ENCODE measurements around the gene SKI. TPM values are rescaled to one million over a fixed set of nuclear protein-coding genes. Genes with fewer than 3 reads are reported as not detected.
A peak's percentile ranks its signal among the peaks of the same experiment; 100 is the strongest.

The SKI gene
- total and polyA plus RNA-seq, 10 of the 15 experiments (the other 5 are each of a cell fraction or from before 2014, with no cell fraction given), result 0.03 to 14.9 (median 0.96) TPM

DNA sequence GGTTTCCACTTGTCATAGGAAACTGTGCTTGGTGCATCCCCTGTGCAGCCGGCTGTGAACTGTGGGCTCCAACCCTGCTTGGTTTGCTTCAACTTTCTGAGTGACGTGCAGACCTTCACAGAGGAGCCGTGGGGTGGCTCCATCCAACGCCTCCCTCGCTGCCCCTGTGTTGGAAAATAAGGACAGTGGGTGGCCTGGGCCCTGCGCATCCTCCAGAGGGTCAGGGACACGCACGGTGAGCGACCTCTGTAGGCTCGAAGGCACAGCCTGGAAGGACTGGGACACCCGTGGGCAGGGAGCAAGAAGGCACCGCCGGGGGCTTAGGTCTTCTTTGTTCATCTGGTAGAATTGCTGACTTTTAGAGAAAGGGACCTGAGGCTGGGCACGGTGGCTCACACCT, 27.1 kb upstream of the SKI start:
- H3K27ac ChIP-seq (ENCODE audit: control insufficient read depth, insufficient read depth), result no peak overlapping the region
- CTCF ChIA-PET, result no interaction called here
- intact Hi-C loops (cut with micrococcal nuclease; ENCODE audit: unreplicated experiment), result no loop called here
- SMC1A ChIA-PET (ENCODE audit: uncharacterized antibody, unreplicated experiment), result no interaction called here
- no peaks in the 10 kb centered on the region for H3K27me3 ChIP-seq (replicated peaks in 1 of 2; ENCODE audit: control insufficient read depth in 2 of 2, insufficient read depth in 2 of 2, low read length in 1 of 2)
- in situ Hi-C loops (cut with MboI), result loop anchor here (10.0 kb wide), 1 partner anchor 324 kb away; the partner anchor contains the start of gene PANK4
- POLR2A ChIA-PET, result interaction anchor here (1.1 kb wide), 1 partner anchor 34 kb away, joined by 3 read pairs; no protein-coding TSS in a partner anchor
- no peak for FAIRE-seq
- no peak for TF ChIP-seq MXI1 (IDR thresholded peaks at IDR 0.05; ENCODE audit: low read depth, low read length)
- TF ChIP-seq, protein P1, sequence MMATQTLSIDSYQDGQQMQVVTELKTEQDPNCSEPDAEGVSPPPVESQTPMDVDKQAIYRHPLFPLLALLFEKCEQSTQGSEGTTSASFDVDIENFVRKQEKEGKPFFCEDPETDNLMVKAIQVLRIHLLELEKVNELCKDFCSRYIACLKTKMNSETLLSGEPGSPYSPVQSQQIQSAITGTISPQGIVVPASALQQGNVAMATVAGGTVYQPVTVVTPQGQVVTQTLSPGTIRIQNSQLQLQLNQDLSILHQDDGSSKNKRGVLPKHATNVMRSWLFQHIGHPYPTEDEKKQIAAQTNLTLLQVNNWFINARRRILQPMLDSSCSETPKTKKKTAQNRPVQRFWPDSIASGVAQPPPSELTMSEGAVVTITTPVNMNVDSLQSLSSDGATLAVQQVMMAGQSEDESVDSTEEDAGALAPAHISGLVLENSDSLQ (IDR thresholded peaks at IDR 0.05), result peak; percentile 32; the same call in 1 of the 2 replicates
- H4K20me1 ChIP-seq (ENCODE audit: control insufficient read depth, insufficient read depth), result no peaks in the 10 kb centered on the region
- no peak overlapping the region for H3K4me2 ChIP-seq (ENCODE audit: control insufficient read depth, insufficient read depth)
- 53% methylated on average over 14 of the region's 14 CpGs for WGBS (ENCODE audit: insufficient coverage, insufficient replicate concordance, low lambda C conversion rate, missing lambda C conversion rate)
- H3K9me3 ChIP-seq (replicated peaks; ENCODE audit: control insufficient read depth, insufficient read depth, low read length), result no peaks in the 10 kb centered on the region
- RAD21 ChIA-PET (ENCODE audit: unreplicated experiment), result no interaction called here
- no peaks in the 10 kb centered on the region for H3K36me3 ChIP-seq (ENCODE audit: control insufficient read depth in 2 of 2, insufficient read depth in 2 of 2, low read length in 1 of 2)
- DNase-seq (ENCODE audit: low read depth, low spot score), result no peak
- no peak overlapping the region for H2AFZ ChIP-seq (ENCODE audit: control insufficient read depth, low read depth, low read length)
- no TSS peak for BruUV-seq (replicated peaks)
- no peaks in the 10 kb centered on the region for H3K79me2 ChIP-seq (ENCODE audit: control insufficient read depth, insufficient read depth, low read length)
- no peak overlapping the region for H3K4me3 ChIP-seq
- peaks cover 9% of the 10 kb centered on the region for H3K4me1 ChIP-seq (ENCODE audit: control insufficient read depth, insufficient read depth, low read length)
- H3K9ac ChIP-seq (ENCODE audit: control insufficient read depth, insufficient read depth, low read length), result no peak overlapping the region
- no peak for ATAC-seq

DNA sequence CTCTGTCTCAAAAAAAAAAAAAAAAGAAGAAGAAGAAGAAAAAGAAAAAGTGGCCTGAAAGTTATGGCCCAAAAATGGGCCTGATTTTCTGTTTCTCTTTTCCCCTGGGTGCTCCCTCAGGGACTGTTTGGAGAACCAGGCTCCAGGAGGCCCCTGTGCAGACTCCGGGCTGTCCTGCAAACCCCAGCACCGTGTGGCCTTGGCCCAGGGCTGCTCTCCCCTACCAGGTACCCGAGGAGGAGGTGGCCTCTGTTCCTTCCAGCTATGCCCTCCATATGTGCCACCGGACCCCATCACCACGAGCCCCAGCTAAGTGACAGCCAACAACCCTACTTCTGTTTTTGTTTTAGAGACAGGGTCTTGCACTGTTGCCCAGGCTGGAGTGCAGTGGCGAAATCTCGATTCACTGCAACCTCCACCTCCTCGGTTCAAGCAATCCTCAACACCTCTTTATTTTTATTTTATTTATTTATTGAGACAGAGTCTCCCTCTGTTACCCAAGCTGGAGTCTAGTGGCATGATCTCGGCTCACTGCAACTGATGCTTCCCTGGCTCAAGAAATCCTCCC, 26.0 kb upstream of the SKI start:
- TF ChIP-seq CBFB (IDR thresholded peaks at IDR 0.05; ENCODE audit: low read depth) (no peak), POLR2A (IDR thresholded peaks at IDR 0.05; ENCODE audit: low read depth, low read length) (no peak), IKZF2 (IDR thresholded peaks at IDR 0.05) (no peak)
- no peaks in the 10 kb centered on the region for H3K36me3 ChIP-seq (ENCODE audit: control insufficient read depth in 2 of 2, insufficient read depth in 2 of 2, low read length in 1 of 2)
- ChIA-PET RAD21 (ENCODE audit: unreplicated experiment) (no interaction called here), CTCF (interaction anchor here (1.8 kb wide), 1 partner anchor 180 kb away, joined by 5 read pairs; no protein-coding TSS in a partner anchor), POLR2A (interaction anchor here (0.8 kb wide), 1 partner anchor 8 kb away, joined by 4 read pairs; no protein-coding TSS in a partner anchor), SMC1A (ENCODE audit: uncharacterized antibody, unreplicated experiment) (interaction anchor here (0.9 kb wide), 1 partner anchor 180 kb away, joined by 3 read pairs; no protein-coding TSS in a partner anchor)
- H3K4me3 ChIP-seq, result no peak overlapping the region
- H2AFZ ChIP-seq (ENCODE audit: control insufficient read depth, low read depth, low read length), result no peak overlapping the region
- no peak overlapping the region for H3K27ac ChIP-seq (ENCODE audit: control insufficient read depth, insufficient read depth)
- intact Hi-C loops (cut with micrococcal nuclease; ENCODE audit: unreplicated experiment) (no loop called here), in situ Hi-C loops (cut with MboI) (loop anchor here (10.0 kb wide), 1 partner anchor 323 kb away; the partner anchor contains the start of gene PANK4)
- 30% methylated on average over 9 of the region's 9 CpGs for WGBS (ENCODE audit: insufficient coverage, insufficient replicate concordance, low lambda C conversion rate, missing lambda C conversion rate)
- ATAC-seq (no peak), DNase-seq (ENCODE audit: low read depth, low spot score) (no peak), FAIRE-seq (no peak)
- peaks cover 9% of the 10 kb centered on the region for H3K4me1 ChIP-seq (ENCODE audit: control insufficient read depth, insufficient read depth, low read length)
- H3K79me2 ChIP-seq (ENCODE audit: control insufficient read depth, insufficient read depth, low read length), result no peaks in the 10 kb centered on the region
- no peaks in the 10 kb centered on the region for H4K20me1 ChIP-seq (ENCODE audit: control insufficient read depth, insufficient read depth)
- no peak overlapping the region for H3K9ac ChIP-seq (ENCODE audit: control insufficient read depth, insufficient read depth, low read length)
- no peak overlapping the region for H3K4me2 ChIP-seq (ENCODE audit: control insufficient read depth, insufficient read depth)
- H3K27me3 ChIP-seq (replicated peaks in 1 of 2; ENCODE audit: control insufficient read depth in 2 of 2, insufficient read depth in 2 of 2, low read length in 1 of 2), result no peaks in the 10 kb centered on the region
- no TSS peak for BruUV-seq (replicated peaks)
- H3K9me3 ChIP-seq (replicated peaks; ENCODE audit: control insufficient read depth, insufficient read depth, low read length), result no peaks in the 10 kb centered on the region
